ENCODE measurements around the gene REPIN1. TPM values are rescaled to one million over a fixed set of nuclear protein-coding genes. Genes with fewer than 3 reads are reported as not detected.

Gene REPIN1
- total and polyA plus RNA-seq, 9 of the 15 experiments (the other 6 are each of a cell fraction or from before 2014, with no cell fraction given): 8.1 to 283 (median 94.3) TPM

DNA sequence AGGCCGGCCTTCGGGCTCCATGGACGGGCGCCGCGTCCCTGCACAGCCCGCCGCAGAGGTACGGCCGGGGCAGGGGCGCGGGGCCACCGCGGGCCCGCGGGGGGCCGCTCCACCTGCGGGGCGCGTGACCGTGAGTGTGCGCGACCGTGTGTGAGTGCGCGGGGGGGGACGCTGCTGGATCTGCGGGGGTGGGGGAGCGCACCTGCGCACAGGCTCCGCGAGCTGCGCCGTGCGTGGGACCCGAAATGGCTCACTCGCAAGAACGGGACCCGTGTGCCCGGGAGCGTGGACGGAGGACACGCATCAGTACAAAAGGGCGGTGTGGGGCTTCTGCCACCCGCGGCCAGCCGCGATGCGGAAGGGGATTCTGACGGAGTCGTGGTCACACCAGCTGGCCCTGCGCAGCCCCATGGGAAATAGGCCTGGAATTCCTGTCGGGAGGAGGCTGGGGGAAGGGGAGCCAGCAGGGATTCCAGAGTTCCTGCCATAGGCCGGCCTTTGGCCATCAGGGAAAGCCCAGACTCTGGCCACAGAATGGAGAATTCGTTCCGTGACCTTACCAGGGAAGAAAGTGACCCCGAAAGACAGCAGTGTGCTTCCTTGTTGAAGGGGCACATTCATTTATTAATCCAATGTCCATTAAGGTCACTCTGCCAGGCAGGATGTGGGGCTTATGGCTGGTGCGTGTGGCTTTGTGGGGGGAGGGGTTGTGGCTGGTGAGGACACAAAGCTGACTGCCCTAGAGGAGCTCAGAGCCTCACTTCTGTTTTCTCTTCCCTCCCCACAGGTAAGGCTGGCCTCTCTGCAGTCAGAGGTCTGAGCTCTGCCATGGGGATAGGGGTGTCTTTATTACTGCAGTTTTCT lies 494 bp downstream of the REPIN1 start (continued):
- TF ChIP-seq ZNF766 (CRISPR knock-in tag; conservative IDR thresholded peaks at IDR 0.05) (peak; percentile 78), ETV6 (IDR thresholded peaks at IDR 0.05; ENCODE audit: borderline replicate concordance in 1 of 2, low read depth in 2 of 2, low read length in 1 of 2) (0 out of 4 replicates have a peak, but pooled peaks of 1 of the 2 experiments have one; percentile 4), ETV6 (CRISPR knock-in tag; IDR thresholded peaks at IDR 0.05; ENCODE audit: borderline replicate concordance) (peak; percentile 88; the same call in 1 of the 2 replicates), TCF7 (IDR thresholded peaks at IDR 0.05; ENCODE audit: borderline replicate concordance) (peak; percentile 30; the same call in 1 of the 2 replicates), ZNF347 (CRISPR knock-in tag; IDR thresholded peaks at IDR 0.05; ENCODE audit: low read depth) (no peak), HDAC8 (tag; IDR thresholded peaks at IDR 0.05) (no peak), SREBF2 (CRISPR knock-in tag; IDR thresholded peaks at IDR 0.05) (no peak), LEF1 (IDR thresholded peaks at IDR 0.05) (no peak), BHLHE40 (IDR thresholded peaks at IDR 0.05; ENCODE audit: low read length) (no peak), CCNT2 (IDR thresholded peaks at IDR 0.05; ENCODE audit: borderline replicate concordance, extremely low read depth, insufficient read length, low read depth, low read length) (peak; percentile 9), GATAD2B (IDR thresholded peaks at IDR 0.05; ENCODE audit: borderline replicate concordance) (no peak; the same call in 1 of the 2 replicates), MCM3 (IDR thresholded peaks at IDR 0.05) (no peak), ILK (tag; IDR thresholded peaks at IDR 0.05; ENCODE audit: borderline replicate concordance, low read depth) (no peak), MED1 (CRISPR knock-in tag; IDR thresholded peaks at IDR 0.05; ENCODE audit: borderline replicate concordance) (no peak)
- TF ChIP-seq, protein P1, sequence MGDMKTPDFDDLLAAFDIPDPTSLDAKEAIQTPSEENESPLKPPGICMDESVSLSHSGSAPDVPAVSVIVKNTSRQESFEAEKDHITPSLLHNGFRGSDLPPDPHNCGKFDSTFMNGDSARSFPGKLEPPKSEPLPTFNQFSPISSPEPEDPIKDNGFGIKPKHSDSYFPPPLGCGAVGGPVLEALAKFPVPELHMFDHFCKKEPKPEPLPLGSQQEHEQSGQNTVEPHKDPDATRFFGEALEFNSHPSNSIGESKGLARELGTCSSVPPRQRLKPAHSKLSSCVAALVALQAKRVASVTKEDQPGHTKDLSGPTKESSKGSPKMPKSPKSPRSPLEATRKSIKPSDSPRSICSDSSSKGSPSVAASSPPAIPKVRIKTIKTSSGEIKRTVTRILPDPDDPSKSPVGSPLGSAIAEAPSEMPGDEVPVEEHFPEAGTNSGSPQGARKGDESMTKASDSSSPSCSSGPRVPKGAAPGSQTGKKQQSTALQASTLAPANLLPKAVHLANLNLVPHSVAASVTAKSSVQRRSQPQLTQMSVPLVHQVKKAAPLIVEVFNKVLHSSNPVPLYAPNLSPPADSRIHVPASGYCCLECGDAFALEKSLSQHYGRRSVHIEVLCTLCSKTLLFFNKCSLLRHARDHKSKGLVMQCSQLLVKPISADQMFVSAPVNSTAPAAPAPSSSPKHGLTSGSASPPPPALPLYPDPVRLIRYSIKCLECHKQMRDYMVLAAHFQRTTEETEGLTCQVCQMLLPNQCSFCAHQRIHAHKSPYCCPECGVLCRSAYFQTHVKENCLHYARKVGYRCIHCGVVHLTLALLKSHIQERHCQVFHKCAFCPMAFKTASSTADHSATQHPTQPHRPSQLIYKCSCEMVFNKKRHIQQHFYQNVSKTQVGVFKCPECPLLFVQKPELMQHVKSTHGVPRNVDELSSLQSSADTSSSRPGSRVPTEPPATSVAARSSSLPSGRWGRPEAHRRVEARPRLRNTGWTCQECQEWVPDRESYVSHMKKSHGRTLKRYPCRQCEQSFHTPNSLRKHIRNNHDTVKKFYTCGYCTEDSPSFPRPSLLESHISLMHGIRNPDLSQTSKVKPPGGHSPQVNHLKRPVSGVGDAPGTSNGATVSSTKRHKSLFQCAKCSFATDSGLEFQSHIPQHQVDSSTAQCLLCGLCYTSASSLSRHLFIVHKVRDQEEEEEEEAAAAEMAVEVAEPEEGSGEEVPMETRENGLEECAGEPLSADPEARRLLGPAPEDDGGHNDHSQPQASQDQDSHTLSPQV (IDR thresholded peaks at IDR 0.05): no peak
- TF ChIP-seq, protein P2, sequence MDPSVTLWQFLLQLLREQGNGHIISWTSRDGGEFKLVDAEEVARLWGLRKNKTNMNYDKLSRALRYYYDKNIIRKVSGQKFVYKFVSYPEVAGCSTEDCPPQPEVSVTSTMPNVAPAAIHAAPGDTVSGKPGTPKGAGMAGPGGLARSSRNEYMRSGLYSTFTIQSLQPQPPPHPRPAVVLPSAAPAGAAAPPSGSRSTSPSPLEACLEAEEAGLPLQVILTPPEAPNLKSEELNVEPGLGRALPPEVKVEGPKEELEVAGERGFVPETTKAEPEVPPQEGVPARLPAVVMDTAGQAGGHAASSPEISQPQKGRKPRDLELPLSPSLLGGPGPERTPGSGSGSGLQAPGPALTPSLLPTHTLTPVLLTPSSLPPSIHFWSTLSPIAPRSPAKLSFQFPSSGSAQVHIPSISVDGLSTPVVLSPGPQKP (CRISPR knock-in tag; IDR thresholded peaks at IDR 0.05): no peak
- TF ChIP-seq, protein P3, sequence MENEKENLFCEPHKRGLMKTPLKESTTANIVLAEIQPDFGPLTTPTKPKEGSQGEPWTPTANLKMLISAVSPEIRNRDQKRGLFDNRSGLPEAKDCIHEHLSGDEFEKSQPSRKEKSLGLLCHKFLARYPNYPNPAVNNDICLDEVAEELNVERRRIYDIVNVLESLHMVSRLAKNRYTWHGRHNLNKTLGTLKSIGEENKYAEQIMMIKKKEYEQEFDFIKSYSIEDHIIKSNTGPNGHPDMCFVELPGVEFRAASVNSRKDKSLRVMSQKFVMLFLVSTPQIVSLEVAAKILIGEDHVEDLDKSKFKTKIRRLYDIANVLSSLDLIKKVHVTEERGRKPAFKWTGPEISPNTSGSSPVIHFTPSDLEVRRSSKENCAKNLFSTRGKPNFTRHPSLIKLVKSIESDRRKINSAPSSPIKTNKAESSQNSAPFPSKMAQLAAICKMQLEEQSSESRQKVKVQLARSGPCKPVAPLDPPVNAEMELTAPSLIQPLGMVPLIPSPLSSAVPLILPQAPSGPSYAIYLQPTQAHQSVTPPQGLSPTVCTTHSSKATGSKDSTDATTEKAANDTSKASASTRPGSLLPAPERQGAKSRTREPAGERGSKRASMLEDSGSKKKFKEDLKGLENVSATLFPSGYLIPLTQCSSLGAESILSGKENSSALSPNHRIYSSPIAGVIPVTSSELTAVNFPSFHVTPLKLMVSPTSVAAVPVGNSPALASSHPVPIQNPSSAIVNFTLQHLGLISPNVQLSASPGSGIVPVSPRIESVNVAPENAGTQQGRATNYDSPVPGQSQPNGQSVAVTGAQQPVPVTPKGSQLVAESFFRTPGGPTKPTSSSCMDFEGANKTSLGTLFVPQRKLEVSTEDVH (IDR thresholded peaks at IDR 0.05; ENCODE audit: low read depth, partially characterized antibody): no peak
- TF ChIP-seq, protein P4, sequence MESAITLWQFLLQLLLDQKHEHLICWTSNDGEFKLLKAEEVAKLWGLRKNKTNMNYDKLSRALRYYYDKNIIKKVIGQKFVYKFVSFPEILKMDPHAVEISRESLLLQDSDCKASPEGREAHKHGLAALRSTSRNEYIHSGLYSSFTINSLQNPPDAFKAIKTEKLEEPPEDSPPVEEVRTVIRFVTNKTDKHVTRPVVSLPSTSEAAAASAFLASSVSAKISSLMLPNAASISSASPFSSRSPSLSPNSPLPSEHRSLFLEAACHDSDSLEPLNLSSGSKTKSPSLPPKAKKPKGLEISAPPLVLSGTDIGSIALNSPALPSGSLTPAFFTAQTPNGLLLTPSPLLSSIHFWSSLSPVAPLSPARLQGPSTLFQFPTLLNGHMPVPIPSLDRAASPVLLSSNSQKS (CRISPR knock-in tag; IDR thresholded peaks at IDR 0.05): no peak

All from K562 (cell line).